NCI-H526 (cell line): ENCODE results near the gene GATM.
"Not testable (repeated sequence)": the region's sequence is repeated elsewhere in the genome, so short reads cannot be mapped to it uniquely, and the experiment has no call there.

Source experiments
- DNase-seq, 2 experiments: peaks; one replicate each; lab custom pipeline; 2025; lab: John Stamatoyannopoulos, UW

GATM gene

DNA sequence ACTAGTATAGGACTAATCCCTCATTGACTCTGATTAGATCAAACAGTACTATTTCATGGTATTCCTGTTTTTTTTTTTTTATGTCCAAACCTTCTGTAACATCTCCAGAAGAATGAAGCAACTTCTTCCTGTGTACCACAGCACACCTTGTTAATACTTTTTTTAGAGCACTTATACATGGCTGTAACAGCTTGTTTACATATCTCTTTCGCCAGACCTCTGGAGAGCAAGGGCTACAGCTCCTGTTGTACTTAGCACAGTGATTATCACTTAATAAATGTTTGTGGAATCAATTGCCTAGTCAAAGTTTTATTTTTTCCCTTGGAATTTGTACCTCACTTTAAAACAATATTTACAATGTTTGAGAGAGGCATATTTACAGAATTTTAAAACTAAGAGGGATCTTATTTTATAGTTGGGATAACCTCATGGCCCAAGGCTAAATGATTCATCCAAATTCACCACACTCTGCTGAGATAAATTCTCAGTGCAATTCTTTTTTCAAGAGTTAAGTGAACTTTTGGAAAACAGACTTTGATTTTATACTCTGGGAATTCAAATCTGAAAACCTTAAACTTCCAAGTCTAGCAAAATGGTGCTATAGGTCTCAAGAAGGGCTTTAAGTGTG, 9.2 kb upstream of the GATM start:
- DNase-seq: no peak

DNA sequence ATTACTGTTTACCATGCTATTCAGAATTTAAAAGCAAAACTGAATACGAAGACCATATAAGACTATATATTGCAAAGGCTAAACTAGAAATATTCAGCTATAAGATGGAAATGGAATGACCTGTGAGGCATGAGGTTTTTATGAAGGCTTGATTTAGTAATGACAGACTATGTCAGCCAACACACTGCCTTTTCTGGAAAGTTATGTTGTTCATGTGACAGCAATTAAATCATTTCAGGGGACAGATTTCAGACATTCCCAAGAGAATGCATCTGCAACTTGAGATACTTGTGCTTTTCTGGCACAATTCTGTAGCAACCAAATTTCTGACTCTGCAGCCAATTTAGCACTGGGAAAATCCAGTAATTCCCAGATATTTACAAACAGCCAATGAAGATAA, 8.6 kb upstream of the GATM start:
- no peak for DNase-seq

DNA sequence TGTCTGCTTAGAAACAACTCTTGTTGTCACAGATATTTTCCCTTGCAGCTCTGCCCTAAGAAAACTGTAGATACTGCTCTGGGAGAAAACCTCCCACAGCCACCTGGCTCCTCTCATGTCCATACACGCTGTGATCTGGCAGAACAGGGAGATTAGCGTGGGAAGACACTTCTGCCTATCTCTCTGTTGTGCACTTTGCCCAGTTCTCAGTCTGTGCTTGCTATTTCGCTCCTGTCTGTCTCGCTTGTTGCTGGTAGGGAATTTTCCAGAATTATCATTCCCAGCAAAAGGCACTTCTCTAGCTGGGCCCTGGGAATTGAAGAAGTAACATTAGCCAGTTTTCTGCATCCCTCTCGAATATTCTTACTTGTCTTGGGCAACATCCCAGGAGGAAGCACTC, 8.1 kb upstream of the GATM start:
- no peak for DNase-seq

DNA sequence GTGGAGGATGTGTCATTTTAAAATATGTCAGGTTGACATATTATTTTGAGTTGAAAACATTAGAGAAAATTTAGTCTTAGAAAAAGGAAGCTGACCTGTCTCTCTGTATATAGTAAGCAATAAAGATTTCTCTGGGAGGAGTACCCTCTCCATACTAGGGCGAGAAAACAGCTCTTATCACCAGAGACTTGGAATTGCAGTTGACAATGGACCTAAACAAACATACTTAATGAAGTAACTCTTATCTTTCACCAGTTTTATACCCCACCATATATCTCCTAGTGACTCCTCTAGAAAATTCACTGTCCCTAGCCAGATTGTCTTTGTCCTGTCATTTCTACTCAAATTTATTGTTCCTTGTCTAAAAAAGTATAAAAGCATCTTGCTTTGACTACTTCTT, 7.2 kb upstream of the GATM start:
- no peak for DNase-seq

DNA sequence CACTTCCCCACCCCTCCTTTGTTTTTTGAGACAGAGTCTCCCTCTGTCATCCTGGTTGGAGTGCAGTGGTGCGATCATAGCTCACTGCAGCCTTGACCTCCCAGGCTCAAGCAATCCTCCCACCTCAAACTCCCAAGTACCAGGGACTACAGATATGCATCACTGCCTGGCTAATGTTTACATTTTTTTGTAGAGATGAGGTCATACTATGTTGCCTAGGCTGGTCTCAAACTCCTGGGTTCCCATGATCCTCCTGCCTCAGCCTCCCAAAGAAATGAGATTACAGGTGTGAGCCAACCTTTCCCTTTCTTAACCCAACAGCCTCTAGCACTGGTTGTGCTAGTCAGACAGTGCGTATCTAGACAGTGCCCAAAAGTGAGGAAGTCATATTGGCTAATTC, 6.4 kb upstream of the GATM start:
- no peak for DNase-seq

DNA sequence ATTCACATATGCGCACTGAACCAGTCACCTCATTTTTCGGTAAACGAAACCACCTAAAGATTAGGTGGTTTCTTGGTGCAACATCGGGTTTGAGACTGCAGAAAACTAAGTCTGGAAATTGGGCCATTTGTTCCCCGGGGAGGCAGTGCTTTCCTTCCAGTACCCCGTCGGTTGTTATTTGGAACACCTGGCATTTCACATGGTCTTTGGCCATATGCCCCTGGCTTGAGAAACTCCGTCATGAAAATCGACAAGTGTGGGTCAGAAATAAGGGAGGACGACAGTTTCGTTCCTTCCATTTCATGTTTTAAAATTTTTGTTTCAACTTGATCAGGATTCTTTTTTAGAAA, 544 bp upstream of the GATM start:
- peak in 1 of 2 experiments; percentile 32 for DNase-seq

DNA sequence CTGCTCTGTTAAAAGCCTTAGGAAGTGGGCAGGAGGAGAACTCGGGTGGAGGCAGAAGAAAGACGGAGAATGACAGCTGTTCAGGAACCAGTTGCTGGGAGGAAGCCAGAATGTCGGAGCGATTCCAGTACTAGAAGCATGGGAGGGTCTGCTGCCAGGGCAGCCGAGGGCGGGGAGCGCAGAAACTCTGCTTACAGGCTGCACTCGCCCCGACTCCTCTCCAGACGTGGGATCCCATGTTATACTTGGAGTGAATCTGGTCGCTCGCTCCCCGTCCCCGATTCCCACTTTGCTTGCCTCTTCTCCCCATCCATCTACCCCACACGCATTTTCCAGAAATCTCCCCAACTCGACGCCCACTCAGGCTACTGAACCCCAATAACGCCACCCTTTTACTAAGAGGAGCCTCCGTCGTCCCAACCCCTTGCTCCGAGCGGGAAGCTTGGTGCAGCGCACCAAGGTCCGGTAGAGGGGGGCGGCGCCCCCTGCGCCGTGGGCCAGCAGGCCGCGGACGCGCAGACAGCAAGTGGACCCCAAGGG, 665 bp downstream of the GATM start:
- DNase-seq: peak in 1 of 2 experiments; percentile 34

DNA sequence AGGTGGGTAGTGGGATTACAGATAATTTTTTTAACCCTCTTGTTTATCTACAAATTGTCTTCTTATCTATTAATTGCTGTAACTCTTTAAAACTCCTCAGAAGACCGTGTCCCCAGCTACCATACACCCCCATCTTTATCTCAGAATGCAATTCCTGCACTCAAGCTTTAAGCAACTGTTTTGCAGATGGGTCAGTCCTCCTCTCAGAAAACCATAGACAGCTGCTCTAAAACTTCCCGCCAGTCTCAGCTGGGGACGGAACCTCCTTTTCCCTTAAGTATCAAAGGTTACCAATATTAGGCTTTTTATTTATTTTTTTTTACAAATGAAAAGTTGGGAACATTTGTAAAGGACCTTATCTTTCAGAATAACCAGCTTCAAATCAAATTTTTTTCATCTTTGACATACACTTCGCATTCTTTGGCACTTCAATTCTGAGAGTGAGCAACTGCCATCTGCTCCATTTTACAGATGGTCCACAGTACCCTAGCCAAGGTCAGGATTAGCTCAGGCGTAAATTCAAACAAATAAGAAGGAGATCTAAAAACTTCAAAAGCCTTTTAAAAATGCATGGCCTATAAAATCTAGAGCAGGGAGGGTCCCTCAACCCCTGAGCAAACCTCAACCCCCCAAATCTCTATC, 1.3 kb downstream of the GATM start:
- DNase-seq: no peak

DNA sequence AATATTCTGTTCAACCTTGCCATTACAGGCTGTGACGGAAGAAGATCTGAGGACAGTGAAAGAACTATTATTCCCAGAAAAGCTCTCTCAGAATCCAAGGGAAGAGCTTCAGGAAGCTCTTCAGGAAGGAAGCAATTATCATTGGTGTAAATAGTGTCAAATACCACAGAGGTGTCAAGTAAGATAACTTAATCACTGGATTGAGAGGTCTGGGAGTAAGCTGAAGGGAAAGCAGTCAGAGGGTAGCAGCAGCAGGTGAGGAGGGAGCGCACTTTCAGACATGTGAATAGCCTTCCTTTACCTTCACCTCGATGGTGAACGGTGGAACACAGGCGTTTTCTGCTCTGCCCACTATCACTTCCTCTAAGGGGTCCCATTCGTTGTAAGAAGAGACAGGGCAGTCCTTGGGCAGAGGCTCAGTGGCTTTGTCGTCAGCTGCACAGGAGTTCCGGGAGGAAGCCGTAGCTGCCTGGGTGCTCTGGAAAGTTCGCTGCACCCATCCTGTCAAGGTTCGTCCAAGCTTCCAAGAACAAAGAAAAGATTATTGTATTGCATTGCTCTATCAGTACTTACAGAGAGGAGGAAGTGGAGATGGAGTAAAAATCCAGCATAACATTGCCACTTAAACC, 1.9 kb downstream of the GATM start:
- DNase-seq: no peak

DNA sequence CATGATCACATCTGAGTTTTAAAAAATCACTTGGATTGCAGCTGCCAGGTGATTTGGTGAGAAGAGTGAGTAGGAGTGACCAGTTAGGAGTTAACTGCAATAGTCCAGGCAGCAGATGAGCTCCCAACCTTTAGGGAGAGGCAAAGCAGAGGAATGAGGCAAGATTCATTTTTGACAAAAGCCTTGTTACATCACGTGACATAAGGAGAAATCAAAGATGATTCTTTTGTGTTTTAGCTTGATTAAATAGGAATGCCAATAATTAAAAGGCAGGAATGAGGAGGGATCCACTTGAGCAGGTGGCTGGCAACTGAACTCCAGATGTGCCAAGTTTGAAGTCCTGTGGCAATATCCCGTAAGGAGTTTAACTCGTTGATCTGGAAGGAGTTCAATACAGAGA, 2.5 kb downstream of the GATM start:
- DNase-seq: no peak

DNA sequence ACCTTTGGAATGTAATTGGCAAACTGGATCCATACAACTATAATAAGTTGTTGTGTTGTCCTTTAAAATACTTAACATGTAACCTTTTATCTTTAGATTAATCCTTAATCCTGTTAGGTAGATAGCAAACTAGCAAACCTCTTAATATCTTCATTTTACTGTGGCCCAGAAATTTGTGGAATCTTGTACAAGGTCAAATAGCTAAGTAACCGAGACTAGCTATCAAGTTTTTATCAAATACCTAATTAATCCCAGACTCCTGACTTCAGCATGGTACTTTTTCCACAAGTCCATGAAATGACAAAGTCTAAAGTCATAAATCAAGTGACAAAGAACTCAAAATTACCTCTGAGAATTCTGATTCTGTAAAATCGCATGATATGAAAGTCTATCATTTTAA, 4.4 kb downstream of the GATM start:
- DNase-seq: no peak

DNA sequence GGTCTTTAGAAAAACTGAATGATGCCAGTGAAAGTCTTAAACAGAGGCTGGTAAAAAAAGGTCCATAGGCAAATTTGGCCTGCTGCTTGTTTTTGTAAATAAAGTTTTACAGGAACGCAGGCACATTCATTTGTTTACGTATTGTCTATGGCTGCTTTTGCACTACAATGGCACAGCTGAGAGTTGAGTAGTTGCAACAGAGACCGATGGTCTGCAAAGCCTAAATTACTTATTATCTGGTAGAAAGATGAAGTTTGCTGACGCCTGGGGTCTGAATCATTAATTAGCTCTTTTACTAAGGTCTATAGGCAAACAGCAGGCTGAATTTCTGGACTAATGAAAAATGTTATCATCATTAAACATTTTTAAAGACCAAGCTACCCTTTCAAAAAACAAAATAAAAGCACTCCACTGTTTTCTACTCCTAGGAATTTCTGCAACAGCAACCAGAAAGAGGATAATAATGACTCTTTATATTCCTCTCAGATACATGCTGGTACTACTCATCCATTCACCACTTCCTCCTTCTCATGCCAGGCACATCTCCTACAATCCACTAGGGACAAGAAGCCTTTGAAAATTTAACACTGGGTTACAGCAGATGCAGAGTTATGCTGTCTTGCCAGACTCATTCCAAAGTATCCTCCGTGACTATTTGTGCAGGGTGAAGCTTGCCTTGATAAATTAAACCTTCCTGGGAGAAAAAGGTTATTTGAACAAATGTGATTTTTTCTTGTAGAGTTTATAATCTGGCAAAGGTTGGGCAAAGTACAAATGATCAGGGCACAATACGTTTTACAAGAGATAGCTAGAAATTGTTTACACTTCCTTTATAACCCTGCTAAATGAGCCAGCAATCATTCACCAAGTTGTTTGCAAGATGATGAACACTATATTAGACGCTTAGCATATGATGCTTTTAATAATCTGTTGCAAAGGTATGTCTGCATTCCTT, 6.0 kb downstream of the GATM start:
- no peak for DNase-seq

DNA sequence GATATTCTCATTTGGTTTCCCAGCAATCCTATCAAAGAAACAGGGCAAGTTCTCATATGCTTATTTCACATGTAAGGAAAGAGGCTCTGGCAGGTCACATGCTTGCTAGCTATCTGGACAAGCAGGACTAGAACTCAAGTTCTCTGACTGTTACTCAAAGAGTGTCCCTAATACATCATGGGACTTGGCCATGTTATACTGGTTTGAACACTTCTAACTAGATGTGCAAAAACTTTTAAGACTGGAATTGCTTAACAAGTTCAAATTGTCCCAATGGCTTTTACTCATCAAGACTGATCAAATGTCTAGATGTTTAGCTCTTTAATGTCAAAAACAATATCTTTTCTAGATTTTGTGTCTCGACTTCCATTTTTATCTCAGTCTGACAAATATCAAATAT, 6.8 kb downstream of the GATM start:
- DNase-seq: no peak

DNA sequence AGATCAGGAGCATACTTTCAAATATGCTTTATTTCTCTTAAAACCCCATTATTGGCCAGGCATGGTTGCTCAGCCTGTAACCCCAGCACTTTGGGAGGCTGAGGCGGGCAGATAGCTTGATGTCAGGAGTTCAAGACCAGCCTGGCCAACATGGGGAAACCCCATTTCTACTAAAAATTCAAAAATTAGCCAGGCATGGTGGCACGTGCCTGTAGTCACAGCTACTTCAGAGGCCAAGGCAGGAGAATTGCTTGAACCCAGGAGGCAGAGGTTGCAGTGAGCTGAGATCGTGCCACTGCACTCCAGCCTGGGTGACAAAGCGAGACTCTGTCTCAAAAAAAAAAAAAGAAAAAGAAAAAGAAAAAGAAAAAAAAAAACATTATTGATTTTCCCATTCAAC, 8.3 kb downstream of the GATM start:
- not testable (repeated sequence) for DNase-seq

DNA sequence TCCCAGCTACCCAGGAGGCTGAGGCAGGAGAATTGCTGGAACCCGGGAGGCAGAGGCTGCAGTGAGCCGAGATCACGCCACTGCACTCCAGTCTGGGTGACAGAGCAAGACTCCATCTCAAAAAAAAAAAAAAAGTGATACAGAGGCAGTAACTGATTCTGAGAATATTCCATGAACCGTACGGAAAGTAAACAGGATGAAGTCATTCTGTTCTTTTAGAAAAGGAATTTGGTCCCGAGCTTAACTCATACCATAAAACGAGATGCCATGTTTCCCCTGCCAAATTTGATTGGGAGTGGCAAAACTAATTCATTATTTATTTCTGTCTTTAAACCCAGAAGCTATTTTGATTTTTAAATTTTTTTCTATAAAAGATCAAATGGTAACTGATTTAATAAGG, 11.1 kb downstream of the GATM start:
- DNase-seq: not testable (repeated sequence)

DNA sequence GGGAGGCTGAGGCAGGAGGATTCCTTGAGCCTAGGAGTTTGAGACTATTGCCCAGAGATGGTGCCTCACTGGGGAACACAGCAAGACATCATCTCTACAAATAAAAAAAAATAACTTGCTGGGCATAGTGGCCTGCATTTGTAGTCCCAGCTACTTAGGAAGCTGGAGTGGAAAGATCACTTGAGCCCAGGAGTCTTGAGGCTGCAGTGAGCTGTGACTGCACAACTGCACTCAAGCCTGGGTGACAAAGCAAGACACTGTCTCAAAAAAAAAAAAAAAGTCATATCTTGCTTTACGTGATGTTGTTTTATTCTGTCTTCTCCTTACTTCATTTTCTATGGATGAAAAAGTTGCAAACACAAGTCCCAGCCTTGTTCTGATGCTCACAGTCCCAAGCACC, 14.1 kb downstream of the GATM start:
- no peak for DNase-seq

DNA sequence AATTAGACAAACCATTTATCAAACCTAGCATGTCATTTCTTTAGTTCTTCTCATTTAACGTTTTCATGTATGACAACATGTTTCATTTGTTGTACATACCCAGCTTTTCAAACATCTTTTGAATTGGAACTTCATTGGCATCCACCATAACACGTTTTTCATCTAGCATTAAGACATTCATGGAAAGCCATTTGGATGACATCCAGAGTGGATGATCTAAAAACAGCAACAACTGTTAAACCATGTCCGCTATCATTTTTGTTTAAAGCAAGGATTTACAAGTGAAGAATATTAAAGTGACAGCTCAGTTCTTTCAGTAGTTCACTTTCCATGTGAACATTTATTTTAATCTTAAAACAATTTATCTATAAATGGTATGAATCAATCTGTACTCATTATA, 14.5 kb downstream of the GATM start:
- DNase-seq: no peak

DNA sequence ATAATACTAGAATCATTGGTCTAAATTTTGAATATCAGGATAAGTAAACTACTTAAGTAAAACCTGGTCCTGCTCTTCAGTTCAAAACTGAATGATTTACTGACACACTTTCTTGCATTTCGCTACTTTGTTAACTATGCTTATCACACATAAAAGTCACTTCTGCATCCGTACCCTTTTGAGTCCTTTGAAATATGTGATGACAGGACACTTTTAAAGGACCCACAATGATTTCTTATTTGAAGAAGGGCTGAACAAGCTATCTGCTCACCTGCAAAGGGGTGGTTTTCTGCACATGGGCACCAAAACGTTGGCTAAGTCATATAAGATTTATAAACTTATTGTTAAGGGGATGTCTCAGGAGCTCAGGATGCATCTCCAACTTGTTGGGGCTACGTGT, 15.0 kb downstream of the GATM start:
- DNase-seq: no peak

DNA sequence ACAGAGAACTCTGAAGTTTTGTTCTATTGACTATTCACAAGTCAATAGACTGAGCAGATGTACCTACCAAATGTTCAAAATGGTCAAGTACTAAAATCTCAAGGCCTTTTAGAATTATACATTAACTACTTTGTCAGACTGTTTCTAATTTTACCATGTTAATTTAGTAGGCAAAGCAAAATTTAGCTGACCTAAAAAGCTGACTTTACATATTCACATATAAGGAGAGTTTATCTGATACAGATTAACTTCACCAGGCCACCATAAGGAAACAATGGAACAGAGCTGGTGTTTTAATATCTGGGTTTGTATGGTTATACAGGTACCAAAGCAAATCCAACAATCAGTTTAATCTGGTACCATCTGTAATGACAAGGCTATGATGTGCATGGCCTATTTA, 15.9 kb downstream of the GATM start:
- no peak for DNase-seq

DNA sequence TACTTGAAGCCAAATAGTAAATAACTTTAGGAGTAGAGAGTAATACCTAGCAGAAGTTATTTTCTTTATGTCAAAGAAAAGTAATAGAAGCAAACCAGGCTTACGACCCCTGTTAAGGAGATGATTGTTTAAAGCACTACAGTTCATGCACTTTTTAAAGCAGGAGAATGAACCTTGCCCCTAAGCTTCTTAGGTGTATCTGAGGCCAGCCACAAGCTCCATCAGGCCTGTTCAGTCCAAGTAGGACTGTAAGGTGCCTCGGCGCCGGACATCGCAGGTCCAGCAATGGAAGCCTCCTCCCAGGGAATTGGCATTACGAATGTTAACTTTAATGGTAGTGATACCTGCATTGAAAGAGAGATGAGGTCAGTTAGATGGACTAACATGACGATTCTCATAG, 16.5 kb downstream of the GATM start:
- no peak for DNase-seq

DNA sequence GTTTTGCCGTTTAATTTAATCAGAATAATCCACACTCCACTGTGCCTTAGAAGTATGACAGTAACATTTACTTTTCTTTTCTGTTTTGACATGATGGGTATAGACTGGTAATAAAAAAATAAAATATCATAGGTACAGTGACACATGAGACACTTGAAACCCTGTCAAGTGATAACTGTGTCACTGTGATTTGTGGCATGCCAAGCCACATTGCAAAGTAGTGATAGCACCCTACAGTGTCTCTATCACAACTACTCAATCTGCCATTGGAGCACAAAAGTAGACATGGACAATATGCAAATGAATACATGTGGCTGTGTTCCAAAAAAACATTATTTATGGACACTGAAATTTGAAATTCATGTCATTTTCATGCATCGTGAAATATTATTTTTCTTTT, 22.5 kb downstream of the GATM start:
- DNase-seq: no peak

DNA sequence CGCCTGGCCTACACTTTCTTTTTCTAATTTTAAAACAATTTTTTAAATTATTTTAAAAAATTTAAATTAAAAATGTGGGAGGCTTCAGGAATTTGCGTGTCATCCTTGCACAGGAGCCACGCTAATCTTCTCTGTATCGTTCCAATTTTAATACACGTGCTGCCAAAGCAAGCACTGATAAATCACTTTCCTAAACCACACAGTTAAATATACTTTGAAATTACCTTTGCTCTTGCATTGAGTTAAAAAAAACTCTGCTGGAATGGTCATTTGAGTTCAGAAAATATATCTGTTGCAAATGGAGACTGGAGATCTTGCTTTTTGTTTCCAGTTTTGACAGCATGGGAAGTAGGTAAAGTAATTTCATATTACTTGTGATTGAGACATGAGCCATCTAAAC, 23.6 kb downstream of the GATM start:
- no peak for DNase-seq

DNA sequence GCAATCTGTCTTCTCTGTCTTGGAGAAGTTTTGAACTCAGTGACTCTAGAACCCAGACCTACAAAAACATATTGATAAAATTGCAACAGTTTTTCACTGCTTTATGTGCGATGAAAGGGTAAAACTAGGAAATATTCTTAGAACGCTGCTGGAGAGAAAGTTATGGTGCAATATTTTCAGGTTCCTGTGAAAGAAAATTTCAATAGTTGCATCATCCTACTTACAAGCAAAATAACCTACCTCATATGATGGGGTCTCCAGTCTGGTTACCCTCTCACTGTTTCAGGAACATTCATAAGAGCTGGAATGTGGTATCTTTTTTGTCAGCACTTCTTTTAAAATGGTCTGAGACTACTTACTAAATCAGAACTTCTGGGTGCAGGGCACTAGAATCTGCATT, 27.1 kb downstream of the GATM start:
- no peak for DNase-seq
